NCI-H1694 treated with DMSO at 0.1 percent for 48 hours (cell line): Measurements from ENCODE around the gene RPL39L.
"Not testable (repeated sequence)": the region's sequence is repeated elsewhere in the genome, so short reads cannot be mapped to it uniquely, and the experiment has no call there.

Experiments used
- DNase-seq: peaks from one replicate; lab custom pipeline; 2025; lab: John Stamatoyannopoulos, UW

The RPL39L gene

GRCh38 chr3:187136936-187137335 is 2.4 kb downstream of the RPL39L start:
- DNase-seq = no peak

- DNase-seq = no peak
Observed at GRCh38 chr3:187136337-187136736, 3.0 kb downstream of the RPL39L start.

- DNase-seq = not testable (repeated sequence)
Observed at GRCh38 chr3:187135172-187135690, 4.1 kb downstream of the RPL39L start.

- not testable (repeated sequence) for DNase-seq
Observed at GRCh38 chr3:187133181-187133580, 6.1 kb downstream of the RPL39L start.

GRCh38 chr3:187132666-187133065 is 6.6 kb downstream of the RPL39L start:
- no peak for DNase-seq

GRCh38 chr3:187131981-187132380 is 7.3 kb downstream of the RPL39L start:
- DNase-seq = no peak

GRCh38 chr3:187130346-187131066 is 8.8 kb downstream of the RPL39L start:
- no peak for DNase-seq

GRCh38 chr3:187125319-187126031 is 13.8 kb downstream of the RPL39L start:
- no peak for DNase-seq

GRCh38 chr3:187122261-187122660 is 17.0 kb downstream of the RPL39L start:
- DNase-seq = no peak

- no peak for DNase-seq
Observed at GRCh38 chr3:187120326-187120725, 19.0 kb downstream of the RPL39L start.

- DNase-seq = no peak
Observed at GRCh38 chr3:187114511-187114910, 24.8 kb downstream of the RPL39L start.

GRCh38 chr3:187112934-187113793 is 26.1 kb downstream of the RPL39L start:
- DNase-seq = no peak

GRCh38 chr3:187110156-187110555 is 29.1 kb downstream of the RPL39L start:
- DNase-seq = no peak

- no peak for DNase-seq
Observed at GRCh38 chr3:187107989-187108388, 31.3 kb downstream of the RPL39L start.

- DNase-seq = no peak
Observed at GRCh38 chr3:187105700-187106099, 33.6 kb downstream of the RPL39L start.

- DNase-seq = no peak
Observed at GRCh38 chr3:187104933-187105332, 34.4 kb downstream of the RPL39L start.

- no peak for DNase-seq
Observed at GRCh38 chr3:187104342-187104741, 35.0 kb downstream of the RPL39L start.

GRCh38 chr3:187103251-187103650 is 36.0 kb downstream of the RPL39L start:
- no peak for DNase-seq

GRCh38 chr3:187102073-187102634 is 37.1 kb downstream of the RPL39L start:
- DNase-seq = no peak

- DNase-seq = no peak
Observed at GRCh38 chr3:187101184-187102072, 37.9 kb downstream of the RPL39L start.

GRCh38 chr3:187098923-187099512 is 40.3 kb downstream of the RPL39L start:
- no peak for DNase-seq
